Measurements from ENCODE around the gene POLA2.

- no peak for TF ChIP-seq POLR2A (IDR thresholded peaks at IDR 0.05; ENCODE audit: low read depth, low read length)
- TF ChIP-seq TAF1 (IDR thresholded peaks at IDR 0.05; ENCODE audit: borderline replicate concordance, low read depth, low read length) = no peak
- no peak for TF ChIP-seq POLR2AphosphoS5 (IDR thresholded peaks at IDR 0.05; ENCODE audit: low read depth, low read length)
Measured at GRCh38 chr11:65307298-65308229, 45.8 kb downstream of the POLA2 start.
